WERI-Rb-1 (cell line): ENCODE data around the gene RFTN1.

Experiments used
- DNase-seq: peaks from one replicate; pipeline ENCODE4 v3.0.0-alpha.2; 2020
- H3K27ac ChIP-seq: fragments of 250-450 bp; sonication (Bioruptor Pico); 2 replicates; pipeline ENCODE4 v1.5.1; 2020; ENCODE audit warnings: mild to moderate bottlenecking, moderate library complexity
- H3K27me3 ChIP-seq: fragments of 250-450 bp; sonication (Bioruptor Pico); 2 replicates; pipeline ENCODE4 v1.5.1; 2021; ENCODE audit warnings: mild to moderate bottlenecking, low read depth, moderate library complexity; ENCODE audit not compliant: insufficient read depth, severe bottlenecking
- H3K36me3 ChIP-seq: fragments of 250-450 bp; sonication (Bioruptor Pico); 2 replicates; pipeline ENCODE4 v1.5.1; 2020; ENCODE audit warnings: mild to moderate bottlenecking, moderate library complexity
- H3K4me3 ChIP-seq: 2 replicates; pipeline ENCODE4 v1.5.1; 2011; ENCODE audit warnings: low read depth, mild to moderate bottlenecking, control low read depth, low read length
- H3K9me3 ChIP-seq: fragments of 250-450 bp; sonication (Bioruptor Pico); 2 replicates; pipeline ENCODE4 v1.5.1; 2021; ENCODE audit warnings: mild to moderate bottlenecking, moderate library complexity; ENCODE audit not compliant: severe bottlenecking
- CTCF ChIP-seq: IDR thresholded peaks from 2 replicates; pipeline ENCODE4 v1.5.1; 2011; ENCODE audit warnings: low read depth, mild to moderate bottlenecking, control low read depth, inconsistent platforms, low read length

RFTN1 gene

GRCh38 chr3:16319307-16319706 is 194.2 kb downstream of the RFTN1 start:
- H3K4me3 ChIP-seq: no peak overlapping the region
- peaks cover 5% of the 10 kb centered on the region; the same call in 1 of the 2 replicates for H3K36me3 ChIP-seq
- H3K9me3 ChIP-seq: no peaks in the 10 kb centered on the region
- peak; percentile 26 for DNase-seq
- H3K27me3 ChIP-seq: no peaks in the 10 kb centered on the region
- TF ChIP-seq CTCF: peak; percentile 41
- H3K27ac ChIP-seq: no peak overlapping the region

GRCh38 chr3:16318176-16318575 is 195.3 kb downstream of the RFTN1 start:
- Histone ChIP-seq H3K27ac (no peak overlapping the region), H3K27me3 (no peaks in the 10 kb centered on the region), H3K9me3 (no peaks in the 10 kb centered on the region), H3K4me3 (no peak overlapping the region), H3K36me3 (peaks cover 5% of the 10 kb centered on the region)
- DNase-seq: no peak
- TF ChIP-seq CTCF: no peak

- Histone ChIP-seq H3K36me3 (peaks cover 5% of the 10 kb centered on the region), H3K27me3 (no peaks in the 10 kb centered on the region), H3K4me3 (no peak overlapping the region), H3K27ac (no peak overlapping the region), H3K9me3 (no peaks in the 10 kb centered on the region)
- no peak for DNase-seq
- TF ChIP-seq CTCF: no peak
Measured at GRCh38 chr3:16317561-16317945, 195.9 kb downstream of the RFTN1 start.

GRCh38 chr3:16316847-16317560 is 196.5 kb downstream of the RFTN1 start:
- H3K27ac ChIP-seq: no peak overlapping the region
- no peak for DNase-seq
- no peaks in the 10 kb centered on the region for H3K27me3 ChIP-seq
- peaks cover 5% of the 10 kb centered on the region for H3K36me3 ChIP-seq
- no peak overlapping the region for H3K4me3 ChIP-seq
- H3K9me3 ChIP-seq: no peaks in the 10 kb centered on the region
- no peak for TF ChIP-seq CTCF

GRCh38 chr3:16316396-16316795 is 197.1 kb downstream of the RFTN1 start:
- H3K36me3 ChIP-seq: peaks cover 5% of the 10 kb centered on the region
- no peak for DNase-seq
- TF ChIP-seq CTCF: no peak
- H3K4me3 ChIP-seq: no peak overlapping the region
- H3K9me3 ChIP-seq: no peaks in the 10 kb centered on the region
- H3K27me3 ChIP-seq: no peaks in the 10 kb centered on the region
- no peak overlapping the region for H3K27ac ChIP-seq

GRCh38 chr3:16315623-16316022 is 197.9 kb downstream of the RFTN1 start:
- Histone ChIP-seq H3K9me3 (no peaks in the 10 kb centered on the region), H3K27me3 (no peaks in the 10 kb centered on the region), H3K36me3 (peaks cover 5% of the 10 kb centered on the region), H3K27ac (no peak overlapping the region), H3K4me3 (no peak overlapping the region)
- no peak for DNase-seq
- no peak for TF ChIP-seq CTCF
